ENCODE data around the gene COL27A1.

DNA sequence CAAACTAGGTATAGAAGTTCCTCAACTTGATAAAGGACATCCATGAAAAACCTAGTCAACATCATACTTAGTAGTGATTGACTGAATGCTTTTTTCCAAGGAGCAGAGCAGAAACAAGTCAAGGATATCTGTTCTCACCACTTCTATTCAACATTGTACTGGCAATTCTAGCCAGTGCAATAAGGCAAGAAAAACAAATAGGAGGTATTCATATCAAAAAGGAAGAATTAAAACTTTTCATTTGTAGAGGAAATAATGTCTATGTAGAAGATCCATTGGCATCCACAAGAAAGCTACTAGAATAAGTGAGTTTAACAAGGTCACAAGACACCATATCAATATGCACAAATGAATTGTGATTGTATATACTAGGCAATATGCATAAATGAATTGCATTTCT lies 139.3 kb downstream of the COL27A1 start:
- TF ChIP-seq, protein P1, sequence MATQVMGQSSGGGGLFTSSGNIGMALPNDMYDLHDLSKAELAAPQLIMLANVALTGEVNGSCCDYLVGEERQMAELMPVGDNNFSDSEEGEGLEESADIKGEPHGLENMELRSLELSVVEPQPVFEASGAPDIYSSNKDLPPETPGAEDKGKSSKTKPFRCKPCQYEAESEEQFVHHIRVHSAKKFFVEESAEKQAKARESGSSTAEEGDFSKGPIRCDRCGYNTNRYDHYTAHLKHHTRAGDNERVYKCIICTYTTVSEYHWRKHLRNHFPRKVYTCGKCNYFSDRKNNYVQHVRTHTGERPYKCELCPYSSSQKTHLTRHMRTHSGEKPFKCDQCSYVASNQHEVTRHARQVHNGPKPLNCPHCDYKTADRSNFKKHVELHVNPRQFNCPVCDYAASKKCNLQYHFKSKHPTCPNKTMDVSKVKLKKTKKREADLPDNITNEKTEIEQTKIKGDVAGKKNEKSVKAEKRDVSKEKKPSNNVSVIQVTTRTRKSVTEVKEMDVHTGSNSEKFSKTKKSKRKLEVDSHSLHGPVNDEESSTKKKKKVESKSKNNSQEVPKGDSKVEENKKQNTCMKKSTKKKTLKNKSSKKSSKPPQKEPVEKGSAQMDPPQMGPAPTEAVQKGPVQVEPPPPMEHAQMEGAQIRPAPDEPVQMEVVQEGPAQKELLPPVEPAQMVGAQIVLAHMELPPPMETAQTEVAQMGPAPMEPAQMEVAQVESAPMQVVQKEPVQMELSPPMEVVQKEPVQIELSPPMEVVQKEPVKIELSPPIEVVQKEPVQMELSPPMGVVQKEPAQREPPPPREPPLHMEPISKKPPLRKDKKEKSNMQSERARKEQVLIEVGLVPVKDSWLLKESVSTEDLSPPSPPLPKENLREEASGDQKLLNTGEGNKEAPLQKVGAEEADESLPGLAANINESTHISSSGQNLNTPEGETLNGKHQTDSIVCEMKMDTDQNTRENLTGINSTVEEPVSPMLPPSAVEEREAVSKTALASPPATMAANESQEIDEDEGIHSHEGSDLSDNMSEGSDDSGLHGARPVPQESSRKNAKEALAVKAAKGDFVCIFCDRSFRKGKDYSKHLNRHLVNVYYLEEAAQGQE (IDR thresholded peaks at IDR 0.05; ENCODE audit: insufficient read depth in 1 of 2, low read depth in 2 of 2, low read length in 2 of 2) = no peak
- TF ChIP-seq POLR2AphosphoS5 (IDR thresholded peaks at IDR 0.05; ENCODE audit: low read depth, low read length) = no peak
- no peak for TF ChIP-seq SIN3A (IDR thresholded peaks at IDR 0.05; ENCODE audit: borderline replicate concordance, insufficient read depth, low read length)
- TF ChIP-seq TAF1 (IDR thresholded peaks at IDR 0.05; ENCODE audit: borderline replicate concordance, insufficient read depth, low read length) = no peak
- no peak for TF ChIP-seq FOXP2 (optimal IDR thresholded peaks at IDR 0.05; ENCODE audit: borderline replicate concordance, extremely low read depth, extremely low read length, insufficient read depth)
